Fibroblast of mammary gland (primary cell): ENCODE measurements around the gene CEP164.
A peak's percentile ranks its signal among the peaks of the same experiment; 100 is the strongest.

Source experiments
- DNase-seq: peaks from one replicate; pipeline ENCODE4 v3.0.0-alpha.2; 2010; ENCODE audit warnings: low read depth
- H3K4me3 ChIP-seq: 2 replicates; pipeline ENCODE4 v1.5.1; 2011; ENCODE audit warnings: low read depth, mild to moderate bottlenecking, low read length, moderate library complexity; ENCODE audit not compliant: control insufficient read depth
- TF ChIP-seq, protein P1 (sequence below): conservative IDR thresholded peaks from 2 replicates; pipeline ENCODE4 v1.5.1; 2011; ENCODE audit warnings: low read depth, low read length, inconsistent platforms; ENCODE audit not compliant: control insufficient read depth, insufficient read depth

The CEP164 gene

DNA sequence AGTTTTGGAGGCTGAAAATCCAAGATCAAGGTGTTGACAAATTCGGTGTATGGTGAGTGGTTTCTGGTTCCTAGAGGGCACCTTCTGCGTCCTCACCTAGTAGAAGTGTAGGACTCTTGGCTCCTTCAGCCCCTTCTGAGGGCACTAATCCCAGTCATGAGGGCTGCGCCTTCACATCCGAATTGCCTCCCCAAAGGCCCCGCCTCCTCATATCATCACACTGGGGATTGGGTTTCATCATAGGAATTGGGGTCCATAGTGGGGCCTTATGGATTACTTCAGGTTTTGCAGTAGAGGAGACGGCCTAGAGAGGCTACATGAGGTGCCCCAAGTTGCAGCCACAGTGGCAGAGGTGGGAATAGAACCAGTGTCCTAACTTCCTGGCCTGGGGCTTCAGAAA is 87.1 kb downstream of the CEP164 start:
- no peak overlapping the region for H3K4me3 ChIP-seq
- no peak for DNase-seq
- TF ChIP-seq, protein P1, sequence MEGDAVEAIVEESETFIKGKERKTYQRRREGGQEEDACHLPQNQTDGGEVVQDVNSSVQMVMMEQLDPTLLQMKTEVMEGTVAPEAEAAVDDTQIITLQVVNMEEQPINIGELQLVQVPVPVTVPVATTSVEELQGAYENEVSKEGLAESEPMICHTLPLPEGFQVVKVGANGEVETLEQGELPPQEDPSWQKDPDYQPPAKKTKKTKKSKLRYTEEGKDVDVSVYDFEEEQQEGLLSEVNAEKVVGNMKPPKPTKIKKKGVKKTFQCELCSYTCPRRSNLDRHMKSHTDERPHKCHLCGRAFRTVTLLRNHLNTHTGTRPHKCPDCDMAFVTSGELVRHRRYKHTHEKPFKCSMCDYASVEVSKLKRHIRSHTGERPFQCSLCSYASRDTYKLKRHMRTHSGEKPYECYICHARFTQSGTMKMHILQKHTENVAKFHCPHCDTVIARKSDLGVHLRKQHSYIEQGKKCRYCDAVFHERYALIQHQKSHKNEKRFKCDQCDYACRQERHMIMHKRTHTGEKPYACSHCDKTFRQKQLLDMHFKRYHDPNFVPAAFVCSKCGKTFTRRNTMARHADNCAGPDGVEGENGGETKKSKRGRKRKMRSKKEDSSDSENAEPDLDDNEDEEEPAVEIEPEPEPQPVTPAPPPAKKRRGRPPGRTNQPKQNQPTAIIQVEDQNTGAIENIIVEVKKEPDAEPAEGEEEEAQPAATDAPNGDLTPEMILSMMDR = no peak

DNA sequence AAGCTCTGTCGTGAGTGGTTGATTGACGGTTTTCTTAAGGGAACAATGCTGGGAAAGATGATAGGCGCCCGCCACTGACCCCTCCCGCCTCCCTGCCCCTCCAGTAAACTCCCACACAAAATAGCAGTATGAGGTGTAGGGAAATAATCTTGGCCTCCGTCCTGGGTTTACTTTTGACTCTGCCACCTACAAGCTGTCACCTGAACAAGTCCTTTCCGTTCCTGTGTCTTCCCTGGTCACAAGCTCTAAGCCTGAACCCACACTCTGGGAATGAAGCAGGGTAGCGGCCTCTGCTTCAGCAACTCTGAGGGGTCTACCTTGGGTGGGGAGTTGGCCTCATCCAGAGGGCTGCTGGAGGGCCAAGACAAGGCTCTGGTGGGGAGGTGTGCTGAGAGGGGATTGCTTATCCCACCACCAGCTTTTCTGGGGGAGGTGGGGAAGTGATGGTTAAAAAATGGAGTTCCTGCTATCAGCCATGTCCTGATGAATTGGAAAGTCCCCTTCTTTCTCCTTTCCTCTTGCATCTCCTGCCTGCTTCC is 87.8 kb downstream of the CEP164 start:
- TF ChIP-seq, protein P1 = no peak
- DNase-seq = no peak

DNA sequence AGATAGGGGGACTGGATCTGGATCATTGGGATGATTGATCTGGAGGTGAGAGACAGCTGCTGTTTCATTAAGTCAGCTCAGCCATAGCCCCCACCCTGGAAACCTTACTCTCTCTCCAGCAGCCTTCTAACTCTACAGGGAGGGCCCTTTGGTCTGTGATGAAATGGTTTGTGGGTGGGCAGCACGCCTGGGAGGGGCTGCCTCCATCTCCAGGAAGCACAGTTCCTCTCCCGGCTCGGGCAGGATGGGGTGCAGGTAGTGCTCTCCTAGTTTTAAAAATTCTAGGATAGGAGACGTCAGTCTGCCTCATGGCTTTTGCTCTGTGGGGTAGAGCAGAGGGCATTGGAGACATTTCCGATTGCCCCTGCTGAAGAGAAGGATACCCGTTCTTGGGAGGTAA is 89.7 kb downstream of the CEP164 start:
- TF ChIP-seq, protein P1 = no peak
- H3K4me3 ChIP-seq = no peak overlapping the region
- DNase-seq = no peak

More for the DNA sequence above, 87.8 kb downstream of the CEP164 start:
- H3K4me3 ChIP-seq = no peak overlapping the region

DNA sequence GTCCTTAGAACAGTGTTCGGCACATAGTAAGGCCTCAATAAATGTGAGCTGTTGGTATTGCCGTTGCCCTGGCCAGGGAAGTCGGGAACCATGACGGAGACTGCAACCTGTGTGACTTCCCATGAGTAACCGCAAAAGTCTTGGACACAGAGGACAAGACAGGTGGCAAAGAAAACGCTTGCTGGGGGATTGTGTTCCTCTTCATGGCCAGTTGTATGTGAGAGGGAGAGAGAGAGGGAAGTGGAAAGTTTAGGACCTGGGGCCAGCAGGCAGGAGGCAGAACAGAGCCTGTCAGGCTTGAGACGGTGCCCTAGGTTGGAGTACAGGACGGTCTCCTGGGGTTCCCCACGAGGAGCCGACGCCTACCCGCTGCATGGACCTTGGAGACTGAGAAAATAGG is 90.2 kb downstream of the CEP164 start:
- TF ChIP-seq, protein P1 = no peak
- no peak overlapping the region for H3K4me3 ChIP-seq
- no peak for DNase-seq

DNA sequence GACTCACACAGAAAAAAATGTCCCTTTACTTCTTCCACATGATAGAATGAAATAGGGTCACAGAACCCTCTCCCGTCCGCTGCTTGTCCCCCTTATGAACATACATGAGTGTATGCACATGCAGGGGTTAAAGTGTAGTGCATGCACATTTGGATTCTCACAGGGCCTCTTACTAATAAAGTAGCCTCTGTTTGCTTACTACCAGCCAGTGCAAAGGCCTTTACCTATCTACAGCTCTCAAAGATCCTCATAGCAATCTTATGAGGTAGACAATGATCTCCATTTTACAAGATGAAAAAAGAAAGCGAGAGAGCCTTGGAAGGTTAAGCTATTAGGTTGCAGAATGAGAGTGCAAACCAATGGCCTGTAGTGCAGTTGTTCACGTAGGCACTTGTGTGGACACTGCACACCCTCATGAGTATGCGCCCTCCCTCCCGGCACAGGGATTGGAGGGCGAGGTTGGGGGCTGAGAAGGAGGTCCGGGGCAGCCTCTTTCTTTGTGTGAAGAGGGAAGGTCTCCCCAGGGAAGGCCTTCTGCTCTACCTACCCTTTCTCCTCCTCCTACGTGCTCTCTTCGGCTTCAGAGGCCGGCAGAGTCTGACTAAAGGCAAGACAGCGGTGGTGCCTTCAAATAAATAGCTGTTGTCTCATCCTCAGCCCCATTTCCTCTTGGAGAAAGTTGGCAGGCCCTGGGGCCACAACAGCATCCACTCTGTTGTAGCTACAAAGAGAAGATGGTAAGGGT is 91.3 kb downstream of the CEP164 start:
- TF ChIP-seq, protein P1 = no peak
- H3K4me3 ChIP-seq = no peak overlapping the region
- DNase-seq = no peak

DNA sequence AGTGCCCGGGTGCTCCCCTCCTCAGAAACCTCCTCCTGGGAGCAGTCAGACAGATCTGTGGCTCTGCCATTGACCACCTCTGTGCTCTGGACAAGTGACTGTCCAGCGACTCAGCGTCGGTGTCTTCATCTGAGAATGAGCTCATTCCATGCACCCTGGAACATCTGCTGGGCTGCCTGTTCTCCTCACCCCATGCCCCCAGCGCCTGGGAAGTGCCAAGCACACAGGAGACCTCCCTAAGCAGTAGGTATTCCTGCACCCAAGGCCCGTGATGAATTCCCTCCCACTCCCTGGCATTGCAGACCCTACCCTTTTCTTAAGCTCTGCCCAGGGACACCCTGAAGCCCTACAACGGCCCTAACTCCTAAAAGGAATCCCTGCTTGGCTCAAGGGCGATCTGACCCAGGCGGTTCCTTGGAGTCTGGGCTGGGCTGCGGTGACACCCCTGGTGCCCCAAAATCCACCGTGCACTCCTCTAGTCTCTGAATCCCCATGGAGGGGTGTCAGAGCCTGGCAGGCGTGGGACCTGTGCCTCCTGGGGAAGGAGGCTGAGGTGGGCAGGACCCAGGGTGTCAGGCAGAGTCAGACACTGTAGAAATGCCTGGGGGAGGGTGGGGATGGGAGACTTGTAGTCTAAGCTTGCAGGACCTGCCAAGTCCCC is 92.0 kb downstream of the CEP164 start:
- H3K4me3 ChIP-seq = no peak overlapping the region
- TF ChIP-seq, protein P1 = no peak
- peak; percentile 48 for DNase-seq
